Hematopoietic multipotent progenitor cell treated with erythropoietin and hydrocortisone succinate and interleukin-3 and kit ligand, for 8 days (in vitro differentiated cells): ENCODE results near the gene SLC25A34.

Experiments used
- DNase-seq: peaks from one replicate; pipeline ENCODE4 v3.0.0-alpha.2; 2015

The SLC25A34 gene

GRCh38 chr1:15733726-15734226 is 2.3 kb upstream of the SLC25A34 start:
- no peak for DNase-seq

- DNase-seq = no peak
Observed at GRCh38 chr1:15734296-15734695, 1.8 kb upstream of the SLC25A34 start.

GRCh38 chr1:15734901-15735300 is 1.2 kb upstream of the SLC25A34 start:
- no peak for DNase-seq

- no peak for DNase-seq
Observed at GRCh38 chr1:15735304-15736037, 587 bp upstream of the SLC25A34 start.

GRCh38 chr1:15736892-15737261 is 819 bp downstream of the SLC25A34 start:
- no peak for DNase-seq

GRCh38 chr1:15737324-15738319 is 1.6 kb downstream of the SLC25A34 start:
- DNase-seq = no peak

- DNase-seq = no peak
Observed at GRCh38 chr1:15738416-15739113, 2.5 kb downstream of the SLC25A34 start.

GRCh38 chr1:15739259-15739658 is 3.2 kb downstream of the SLC25A34 start:
- no peak for DNase-seq

GRCh38 chr1:15739745-15740144 is 3.7 kb downstream of the SLC25A34 start:
- DNase-seq = no peak

GRCh38 chr1:15740924-15741850 is 5.1 kb downstream of the SLC25A34 start:
- peak; percentile 65 for DNase-seq

- DNase-seq = no peak
Observed at GRCh38 chr1:15742339-15742801, 6.3 kb downstream of the SLC25A34 start, which contains the start of gene TMEM82. TSS of gene TMEM82 (plus strand) at chr1:15742499. CDS start at chr1:15742560, 61 bp downstream.

GRCh38 chr1:15744122-15744679 is 8.1 kb downstream of the SLC25A34 start:
- DNase-seq = no peak

- no peak for DNase-seq
Observed at GRCh38 chr1:15747378-15747777, 11.3 kb downstream of the SLC25A34 start.

GRCh38 chr1:15748264-15748663 is 12.2 kb downstream of the SLC25A34 start:
- DNase-seq = no peak

GRCh38 chr1:15748690-15749398 is 12.8 kb downstream of the SLC25A34 start:
- no peak for DNase-seq

GRCh38 chr1:15749399-15750291 is 13.6 kb downstream of the SLC25A34 start:
- no peak for DNase-seq

GRCh38 chr1:15750924-15751323 is 14.9 kb downstream of the SLC25A34 start:
- DNase-seq = no peak

- no peak for DNase-seq
Observed at GRCh38 chr1:15751717-15752116, 15.7 kb downstream of the SLC25A34 start.

- no peak for DNase-seq
Observed at GRCh38 chr1:15753776-15754175, 17.7 kb downstream of the SLC25A34 start.
